HG03457 (cell line): Measurements from ENCODE around the gene ATN1.

Experiments
- ATAC-seq: cut with Tn5 transposase; IDR thresholded peaks from one replicate; pipeline ENCODE4 v1.9.1; 2021; ENCODE audit warnings: moderate number of reproducible peaks; ENCODE audit not compliant: unreplicated experiment

ATN1 gene

GRCh38 chr12:6925540-6926279 is 2.0 kb upstream of the ATN1 start:
- no peak for ATAC-seq

GRCh38 chr12:6928022-6928702 is 403 bp downstream of the ATN1 start:
- ATAC-seq, result no peak

GRCh38 chr12:6928703-6929407 is 1.1 kb downstream of the ATN1 start:
- no peak for ATAC-seq

- no peak for ATAC-seq
Observed at GRCh38 chr12:6929466-6930452, 2.0 kb downstream of the ATN1 start.

GRCh38 chr12:6932766-6933165 is 5.0 kb downstream of the ATN1 start:
- no peak for ATAC-seq

- no peak for ATAC-seq
Observed at GRCh38 chr12:6934110-6934509, 6.4 kb downstream of the ATN1 start.

- no peak for ATAC-seq
Observed at GRCh38 chr12:6935371-6936193, 7.8 kb downstream of the ATN1 start.

- no peak for ATAC-seq
Observed at GRCh38 chr12:6936194-6936635, 8.5 kb downstream of the ATN1 start.

GRCh38 chr12:6936636-6937480 is 9.1 kb downstream of the ATN1 start:
- peak; percentile 3 for ATAC-seq

GRCh38 chr12:6937481-6938352 is 10.0 kb downstream of the ATN1 start:
- peak; percentile 68 for ATAC-seq

GRCh38 chr12:6938353-6939190 is 10.8 kb downstream of the ATN1 start:
- ATAC-seq, result no peak

GRCh38 chr12:6939191-6939540 is 11.4 kb downstream of the ATN1 start:
- no peak for ATAC-seq

GRCh38 chr12:6941267-6941666 is 13.5 kb downstream of the ATN1 start:
- ATAC-seq, result no peak

GRCh38 chr12:6941782-6942181 is 14.0 kb downstream of the ATN1 start:
- no peak for ATAC-seq

GRCh38 chr12:6942331-6942665 is 14.5 kb downstream of the ATN1 start:
- no peak for ATAC-seq

GRCh38 chr12:6943389-6943721 is 15.6 kb downstream of the ATN1 start:
- peak; percentile 23 for ATAC-seq

- peak; percentile 31 for ATAC-seq
Observed at GRCh38 chr12:6943722-6944380, 16.1 kb downstream of the ATN1 start, which contains the start of the genes C12orf57 and RNU7-1. TSS of gene C12orf57 (plus strand) at chr12:6944022. CDS start at chr12:6944122, 100 bp downstream. TSS of gene RNU7-1 (plus strand) at chr12:6943816.
